Keratinocyte (primary cell): ENCODE measurements around the gene PAQR5. TPM values are rescaled to one million over a fixed set of nuclear protein-coding genes. Genes with fewer than 3 reads are reported as not detected.

Source experiments
- DNase-seq: peaks from one replicate; pipeline ENCODE4 v3.0.0-alpha.2; 2011; ENCODE audit warnings: low read depth, missing footprints, low spot score
- FAIRE-seq: peaks from 2 replicates; lab custom pipeline; 2011; peaks lifted over from hg19 to GRCh38; lab: Jason Lieb, UNC
- H2AFZ ChIP-seq: 2 replicates; pipeline ENCODE4 v1.6.0; 2012; ENCODE audit warnings: low read length, control low read depth, inconsistent platforms; ENCODE audit not compliant: control insufficient read depth
- H3K27ac ChIP-seq: 2 replicates; pipeline ENCODE4 v1.5.1; 2011; ENCODE audit warnings: low read length; ENCODE audit not compliant: control insufficient read depth, insufficient read depth
- H3K27me3 ChIP-seq: 3 replicates; pipeline ENCODE4 v1.6.0; 2011; ENCODE audit warnings: low read length; ENCODE audit not compliant: control insufficient read depth, insufficient read depth; ENCODE audit errors: extremely low read depth
- H3K36me3 ChIP-seq, 2 experiments: 2 replicates in 1 of 2; 3 replicates in 1 of 2; pipeline ENCODE4 v1.5.1; 2011; ENCODE audit warnings: low read length in 2 of 2, mild to moderate bottlenecking in 1 of 2; ENCODE audit not compliant: control insufficient read depth in 2 of 2, insufficient read depth in 2 of 2; ENCODE audit errors: extremely low read depth in 1 of 2
- H3K4me1 ChIP-seq: 3 replicates; pipeline ENCODE4 v1.5.1; 2011; ENCODE audit warnings: low read length; ENCODE audit not compliant: control insufficient read depth, insufficient read depth; ENCODE audit errors: extremely low read depth
- H3K4me2 ChIP-seq: 3 replicates; pipeline ENCODE4 v1.6.0; 2011; ENCODE audit warnings: low read depth, low read length; ENCODE audit not compliant: control insufficient read depth, insufficient read depth; ENCODE audit errors: extremely low read depth
- H3K4me3 ChIP-seq, 3 experiments: fragments of 200-600 bp in 1 of 3; sonication (generic) in 1 of 3; 2 replicates in 2 of 3; 3 replicates in 1 of 3; pipeline ENCODE4 v1.5.1; 2011 to 2016; ENCODE audit warnings: low read length in 3 of 3, mild to moderate bottlenecking in 3 of 3, control low read depth in 2 of 3, inconsistent platforms in 1 of 3, low read depth in 1 of 3, mixed read lengths in 1 of 3, mixed run types in 1 of 3, moderate library complexity in 1 of 3; ENCODE audit not compliant: control insufficient read depth in 2 of 3, insufficient read depth in 2 of 3; ENCODE audit errors: extremely low read depth in 1 of 3
- H3K79me2 ChIP-seq: 2 replicates; pipeline ENCODE4 v1.6.0; 2012; ENCODE audit warnings: low read length; ENCODE audit not compliant: control insufficient read depth, insufficient read depth
- H3K9ac ChIP-seq: 3 replicates; pipeline ENCODE4 v1.6.0; 2011; ENCODE audit warnings: low read length; ENCODE audit not compliant: control insufficient read depth, insufficient read depth; ENCODE audit errors: extremely low read depth
- H3K9me1 ChIP-seq: 3 replicates; pipeline ENCODE4 v1.6.0; 2011; ENCODE audit warnings: low read length; ENCODE audit not compliant: control insufficient read depth, insufficient read depth; ENCODE audit errors: extremely low read depth
- H3K9me3 ChIP-seq: 2 replicates; pipeline ENCODE4 v1.5.1; 2012; ENCODE audit warnings: low read depth, low read length; ENCODE audit not compliant: control insufficient read depth
- H4K20me1 ChIP-seq: 3 replicates; pipeline ENCODE4 v1.6.0; 2011; ENCODE audit warnings: low read length; ENCODE audit not compliant: control insufficient read depth, insufficient read depth; ENCODE audit errors: extremely low read depth
- EZH2 ChIP-seq: IDR thresholded peaks from one replicate; pipeline ENCODE4 v1.6.1; 2012; ENCODE audit warnings: inconsistent platforms, mild to moderate bottlenecking, low read length, moderate library complexity
- dilution Hi-C: fragments of 300-500 bp; cut with MboI; formaldehyde crosslinking; loops from one replicate; pipeline ENCODE4 v1.7.0; 2020; ENCODE audit warnings: low sequenced_read_pairs; ENCODE audit not compliant: extremely low pct_ligation_motif_present
- polyA plus RNA-seq, 5 experiments: library from polyadenylated mRNA; depleted of rRNA in 3 of 5; stranded (reverse) in 3 of 5; stranded (forward) in 1 of 5; unstranded in 1 of 5; fragments of >200 nt; gene quantifications; 1 replicate in 1 of 5; 2 replicates in 3 of 5; 3 replicates in 1 of 5; pipeline versions ENCODE4 v1.2.1 to v1.2.3, GENCODE V29; 2011 to 2012; ENCODE audit warnings: missing spikeins in 2 of 5, low read depth in 1 of 5, low replicate concordance in 1 of 5
- TF ChIP-seq, protein P1 (sequence below), 3 experiments: IDR thresholded peaks in 1 of 3; conservative IDR thresholded peaks in 1 of 3; optimal IDR thresholded peaks in 1 of 3; 2 replicates in 2 of 3; 3 replicates in 1 of 3; pipeline versions ENCODE3 to v1.5.1; 2011; ENCODE audit warnings: low read length in 3 of 3, mild to moderate bottlenecking in 3 of 3, moderate library complexity in 2 of 3, control low read depth in 1 of 3, inconsistent platforms in 1 of 3; ENCODE audit not compliant: insufficient read depth in 2 of 3; ENCODE audit errors: extremely low read depth in 1 of 3

The PAQR5 gene
- polyA plus RNA-seq, 1 donor (not counting 4 experiments of a cell fraction or from before 2014, with no cell fraction given) = 0.30 TPM

DNA sequence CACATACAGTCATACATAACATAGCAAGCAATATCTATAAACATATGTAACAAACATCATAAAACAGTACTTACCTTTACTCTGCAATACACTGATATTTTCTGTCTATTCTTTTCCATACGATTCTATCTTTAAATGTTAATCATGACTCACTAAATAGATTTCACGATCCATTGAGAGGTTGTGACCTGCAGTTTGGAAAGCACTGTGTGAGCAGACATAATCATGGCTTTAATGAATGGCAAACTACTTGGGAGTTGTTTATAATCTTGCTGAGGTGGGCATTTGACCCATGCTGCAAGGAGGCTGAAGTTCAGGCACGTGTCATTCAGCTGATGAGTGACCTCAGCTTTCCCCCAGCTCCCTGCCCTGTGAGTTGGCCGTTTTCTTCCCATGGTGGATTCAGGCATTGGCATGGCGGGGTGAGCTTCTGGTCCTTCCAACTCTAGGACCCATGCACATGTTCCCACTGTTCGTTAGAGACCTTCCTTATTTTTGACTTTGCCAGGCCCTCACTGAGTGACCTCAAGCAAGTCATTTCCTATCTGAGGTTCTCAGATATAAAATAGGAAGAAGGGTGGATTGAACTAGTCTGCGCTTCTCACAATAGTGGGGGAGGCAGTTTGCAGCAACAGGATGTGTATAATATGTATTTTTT lies 41.7 kb downstream of the PAQR5 start:
- no peak overlapping the region for H3K9ac ChIP-seq
- no peaks in the 10 kb centered on the region for H3K9me3 ChIP-seq
- peaks cover 8% of the 10 kb centered on the region for H3K4me1 ChIP-seq
- no peak for DNase-seq
- H3K9me1 ChIP-seq = no peaks in the 10 kb centered on the region
- TF ChIP-seq, protein P1, sequence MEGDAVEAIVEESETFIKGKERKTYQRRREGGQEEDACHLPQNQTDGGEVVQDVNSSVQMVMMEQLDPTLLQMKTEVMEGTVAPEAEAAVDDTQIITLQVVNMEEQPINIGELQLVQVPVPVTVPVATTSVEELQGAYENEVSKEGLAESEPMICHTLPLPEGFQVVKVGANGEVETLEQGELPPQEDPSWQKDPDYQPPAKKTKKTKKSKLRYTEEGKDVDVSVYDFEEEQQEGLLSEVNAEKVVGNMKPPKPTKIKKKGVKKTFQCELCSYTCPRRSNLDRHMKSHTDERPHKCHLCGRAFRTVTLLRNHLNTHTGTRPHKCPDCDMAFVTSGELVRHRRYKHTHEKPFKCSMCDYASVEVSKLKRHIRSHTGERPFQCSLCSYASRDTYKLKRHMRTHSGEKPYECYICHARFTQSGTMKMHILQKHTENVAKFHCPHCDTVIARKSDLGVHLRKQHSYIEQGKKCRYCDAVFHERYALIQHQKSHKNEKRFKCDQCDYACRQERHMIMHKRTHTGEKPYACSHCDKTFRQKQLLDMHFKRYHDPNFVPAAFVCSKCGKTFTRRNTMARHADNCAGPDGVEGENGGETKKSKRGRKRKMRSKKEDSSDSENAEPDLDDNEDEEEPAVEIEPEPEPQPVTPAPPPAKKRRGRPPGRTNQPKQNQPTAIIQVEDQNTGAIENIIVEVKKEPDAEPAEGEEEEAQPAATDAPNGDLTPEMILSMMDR (optimal IDR thresholded peaks at IDR 0.05 in 1 of 3, IDR thresholded peaks at IDR 0.05 in 1 of 3, conservative IDR thresholded peaks at IDR 0.05 in 1 of 3; ENCODE audit: extremely low read depth in 1 of 3, insufficient read depth in 2 of 3, low read length in 3 of 3) = no peak
- no peak for TF ChIP-seq EZH2
- H4K20me1 ChIP-seq = no peaks in the 10 kb centered on the region
- no peak overlapping the region for H3K4me3 ChIP-seq
- H3K27ac ChIP-seq = no peak overlapping the region
- dilution Hi-C loops = no loop called here
- no peak for FAIRE-seq
- no peaks in the 10 kb centered on the region for H3K27me3 ChIP-seq
- no peak overlapping the region for H2AFZ ChIP-seq
- no peaks in the 10 kb centered on the region for H3K79me2 ChIP-seq
- no peaks in the 10 kb centered on the region for H3K36me3 ChIP-seq
- H3K4me2 ChIP-seq = no peak overlapping the region

DNA sequence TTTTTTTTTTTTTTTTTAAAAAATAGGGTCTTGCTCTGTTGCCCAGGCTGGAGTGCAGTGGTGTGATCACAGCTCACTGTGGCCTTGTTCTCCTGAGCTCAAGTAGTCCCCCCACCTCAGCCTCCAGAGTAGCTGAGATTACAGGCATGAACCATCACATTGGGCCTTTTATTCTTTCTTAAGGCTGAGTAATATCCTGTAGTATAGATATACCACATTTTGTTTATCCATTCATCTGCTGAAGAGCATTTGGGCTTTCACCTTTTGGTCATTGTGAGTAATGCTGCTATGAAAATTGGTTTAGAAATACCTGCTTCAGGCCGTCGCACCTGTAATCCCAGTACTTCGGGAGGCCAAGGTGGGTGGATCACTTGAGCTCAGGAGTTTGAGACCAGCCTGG lies 42.6 kb downstream of the PAQR5 start:
- H3K4me2 ChIP-seq = no peak overlapping the region
- no peak overlapping the region for H3K4me3 ChIP-seq
- no peaks in the 10 kb centered on the region for H4K20me1 ChIP-seq
- peaks cover 8% of the 10 kb centered on the region for H3K4me1 ChIP-seq
- no peaks in the 10 kb centered on the region for H3K36me3 ChIP-seq
- FAIRE-seq (no peak), DNase-seq (peak; percentile 21)
- H3K9ac ChIP-seq = no peak overlapping the region
- H3K79me2 ChIP-seq = no peaks in the 10 kb centered on the region
- dilution Hi-C loops = no loop called here
- H2AFZ ChIP-seq = no peak overlapping the region
- no peaks in the 10 kb centered on the region for H3K9me1 ChIP-seq
- no peak overlapping the region for H3K27ac ChIP-seq
- no peaks in the 10 kb centered on the region for H3K27me3 ChIP-seq
- H3K9me3 ChIP-seq = no peaks in the 10 kb centered on the region
- TF ChIP-seq, protein P1 (optimal IDR thresholded peaks at IDR 0.05 in 1 of 3, IDR thresholded peaks at IDR 0.05 in 1 of 3, conservative IDR thresholded peaks at IDR 0.05 in 1 of 3; ENCODE audit: extremely low read depth in 1 of 3, insufficient read depth in 2 of 3, low read length in 3 of 3) = no peak
- TF ChIP-seq EZH2 = no peak
